Mononuclear cell (primary cell): ENCODE measurements around the gene ZNF500. TPM values are rescaled to one million over a fixed set of nuclear protein-coding genes. Genes with fewer than 3 reads are reported as not detected.

Source experiments
- H3K27me3 ChIP-seq: 2 replicates; pipeline ENCODE4 v1.6.0; 2011; ENCODE audit warnings: low read length, control low read depth; ENCODE audit not compliant: insufficient read depth
- H3K4me1 ChIP-seq: 2 replicates; pipeline ENCODE4 v1.5.1; 2011; ENCODE audit warnings: mild to moderate bottlenecking, low read length, control low read depth; ENCODE audit not compliant: insufficient read depth
- H3K4me3 ChIP-seq: 2 replicates; pipeline ENCODE4 v1.5.1; 2011; ENCODE audit warnings: mild to moderate bottlenecking, low read length, moderate library complexity
- H3K9me3 ChIP-seq: 2 replicates; pipeline ENCODE4 v1.5.1; 2011; ENCODE audit warnings: low read depth, mild to moderate bottlenecking, control low read depth, low read length
- total RNA-seq: library from RNA; depleted of rRNA; stranded (reverse); fragments of >200 nt; gene quantifications from one replicate; pipeline ENCODE4 v1.2.3, GENCODE V29; 2012

The ZNF500 gene
- total RNA-seq, 1 donor = 7.7 TPM

DNA sequence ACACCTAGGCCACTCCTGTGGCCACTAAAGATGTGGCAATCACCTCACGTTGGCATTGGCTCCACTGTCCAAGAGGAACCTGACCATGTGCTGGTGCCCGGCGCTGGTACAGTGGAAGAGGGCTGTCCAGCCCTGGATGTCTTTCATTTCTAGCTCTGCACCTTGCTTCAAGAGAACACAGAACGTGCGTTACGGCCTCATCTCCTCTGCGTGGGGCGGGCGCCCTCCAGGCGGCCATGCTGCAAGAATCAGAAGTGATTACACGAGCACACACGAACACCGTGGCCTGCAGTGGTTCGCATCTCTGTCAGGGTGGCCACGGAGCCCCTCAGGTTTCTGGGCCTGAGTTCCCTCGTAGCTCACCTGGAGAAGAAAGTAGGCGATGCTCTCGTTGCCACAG is 40.3 kb downstream of the ZNF500 start:
- H3K4me1 ChIP-seq = no peaks in the 10 kb centered on the region
- no peaks in the 10 kb centered on the region for H3K27me3 ChIP-seq
- H3K9me3 ChIP-seq = no peaks in the 10 kb centered on the region
- H3K4me3 ChIP-seq = no peak overlapping the region

DNA sequence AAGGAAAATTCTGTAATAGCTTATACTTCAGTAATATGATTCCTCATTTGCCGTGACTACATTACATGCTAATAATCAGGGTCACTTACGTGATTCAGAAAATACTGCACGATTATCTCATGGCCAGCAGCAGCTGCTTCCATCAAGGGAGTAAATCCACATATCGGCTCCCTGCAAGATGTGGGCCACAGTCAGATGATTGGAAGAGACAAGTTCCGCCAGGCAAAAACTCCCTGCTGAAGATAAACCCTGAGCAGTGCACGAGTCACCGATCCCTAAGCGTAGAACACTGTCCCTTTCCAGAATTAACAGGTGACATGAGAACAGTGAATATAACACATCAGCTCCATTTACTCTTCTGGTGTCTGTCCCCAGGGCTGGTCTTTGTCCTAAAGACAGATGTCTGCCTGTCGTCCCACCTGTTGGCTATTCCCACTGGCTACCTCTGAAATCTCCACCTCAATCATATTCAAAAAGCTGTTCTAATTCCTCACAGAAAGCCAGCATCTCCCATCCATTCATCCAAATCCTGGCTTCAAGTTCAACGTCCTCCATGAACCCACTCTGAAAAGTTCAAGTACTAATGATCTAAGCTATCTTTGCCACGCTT is 42.2 kb downstream of the ZNF500 start:
- Histone ChIP-seq H3K4me1 (no peaks in the 10 kb centered on the region), H3K4me3 (no peak overlapping the region), H3K27me3 (no peaks in the 10 kb centered on the region), H3K9me3 (no peaks in the 10 kb centered on the region)

DNA sequence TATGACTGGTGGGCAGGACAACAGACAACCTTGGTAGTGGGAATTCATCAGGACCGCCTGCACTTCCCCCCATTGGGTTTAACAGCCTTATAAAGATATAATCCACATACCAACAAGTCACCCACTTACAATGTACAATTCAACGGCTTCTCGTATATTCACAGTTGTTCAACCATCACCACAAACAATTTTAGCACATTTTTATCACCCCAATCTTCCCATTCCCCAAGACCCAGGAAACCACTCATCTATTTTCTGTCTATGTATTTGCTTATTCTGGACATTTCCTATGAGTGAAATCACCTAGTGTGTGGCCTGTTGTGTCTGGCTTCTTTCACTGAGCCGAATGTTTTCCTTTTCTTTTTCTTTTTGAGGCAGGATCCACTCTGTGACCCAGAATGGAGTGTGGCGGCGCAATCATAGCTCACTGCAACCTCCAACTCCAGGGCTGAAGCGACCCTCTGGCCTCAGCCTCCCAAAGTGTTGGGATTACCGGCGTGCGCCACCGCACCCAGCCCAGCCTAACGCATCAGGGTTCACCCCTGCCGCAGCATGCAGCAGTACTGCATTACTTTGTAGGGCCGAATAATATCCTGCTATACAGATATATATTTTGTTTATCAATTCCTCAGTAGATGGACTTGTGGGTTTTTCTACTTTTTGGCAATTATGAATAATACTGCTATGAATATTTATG is 43.7 kb downstream of the ZNF500 start:
- Histone ChIP-seq H3K27me3 (no peaks in the 10 kb centered on the region), H3K4me1 (no peaks in the 10 kb centered on the region), H3K4me3 (no peak overlapping the region), H3K9me3 (no peaks in the 10 kb centered on the region)

DNA sequence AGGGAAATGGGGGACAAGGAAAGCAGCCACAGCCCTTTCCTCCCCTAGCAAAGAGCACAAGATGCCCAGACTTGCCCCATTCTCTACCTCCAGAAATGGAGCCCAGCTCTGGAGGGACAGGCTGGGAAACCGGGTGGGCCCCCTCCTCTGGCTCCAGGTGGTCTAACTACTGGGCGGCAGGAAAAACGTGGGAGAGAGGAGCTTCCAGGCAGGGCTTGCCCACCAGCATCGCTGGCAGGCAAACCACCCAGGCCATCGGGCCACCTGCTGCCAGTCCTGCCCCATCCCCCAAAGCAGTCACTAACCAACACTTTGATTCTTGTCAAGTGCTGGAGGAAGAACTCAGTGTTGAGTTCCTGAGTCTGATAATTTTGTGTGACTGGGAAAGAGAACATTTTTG is 48.5 kb downstream of the ZNF500 start:
- H3K4me1 ChIP-seq = no peaks in the 10 kb centered on the region
- no peaks in the 10 kb centered on the region for H3K9me3 ChIP-seq
- no peaks in the 10 kb centered on the region for H3K27me3 ChIP-seq
- H3K4me3 ChIP-seq = no peak overlapping the region

DNA sequence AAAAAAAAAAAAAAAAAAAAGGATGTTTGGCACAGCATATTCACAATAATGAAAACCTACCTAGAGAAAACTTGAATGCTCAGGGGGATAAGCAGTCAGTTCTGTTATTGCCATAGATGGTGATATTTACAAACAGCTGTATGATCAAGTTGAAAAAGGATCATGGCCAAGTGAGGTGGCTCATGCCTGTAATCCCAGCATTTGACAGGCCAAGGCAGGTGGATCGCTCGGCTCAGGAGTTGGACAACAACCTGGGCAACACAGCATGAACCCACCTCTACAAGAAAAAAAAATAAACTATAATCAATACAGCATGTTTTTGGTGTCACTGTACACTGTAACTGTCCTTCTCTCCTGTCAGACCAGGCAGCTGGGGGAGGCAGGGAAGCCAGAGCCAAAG is 52.0 kb downstream of the ZNF500 start:
- no peaks in the 10 kb centered on the region for H3K27me3 ChIP-seq
- no peaks in the 10 kb centered on the region for H3K4me1 ChIP-seq
- no peaks in the 10 kb centered on the region for H3K9me3 ChIP-seq
- H3K4me3 ChIP-seq = no peak overlapping the region

DNA sequence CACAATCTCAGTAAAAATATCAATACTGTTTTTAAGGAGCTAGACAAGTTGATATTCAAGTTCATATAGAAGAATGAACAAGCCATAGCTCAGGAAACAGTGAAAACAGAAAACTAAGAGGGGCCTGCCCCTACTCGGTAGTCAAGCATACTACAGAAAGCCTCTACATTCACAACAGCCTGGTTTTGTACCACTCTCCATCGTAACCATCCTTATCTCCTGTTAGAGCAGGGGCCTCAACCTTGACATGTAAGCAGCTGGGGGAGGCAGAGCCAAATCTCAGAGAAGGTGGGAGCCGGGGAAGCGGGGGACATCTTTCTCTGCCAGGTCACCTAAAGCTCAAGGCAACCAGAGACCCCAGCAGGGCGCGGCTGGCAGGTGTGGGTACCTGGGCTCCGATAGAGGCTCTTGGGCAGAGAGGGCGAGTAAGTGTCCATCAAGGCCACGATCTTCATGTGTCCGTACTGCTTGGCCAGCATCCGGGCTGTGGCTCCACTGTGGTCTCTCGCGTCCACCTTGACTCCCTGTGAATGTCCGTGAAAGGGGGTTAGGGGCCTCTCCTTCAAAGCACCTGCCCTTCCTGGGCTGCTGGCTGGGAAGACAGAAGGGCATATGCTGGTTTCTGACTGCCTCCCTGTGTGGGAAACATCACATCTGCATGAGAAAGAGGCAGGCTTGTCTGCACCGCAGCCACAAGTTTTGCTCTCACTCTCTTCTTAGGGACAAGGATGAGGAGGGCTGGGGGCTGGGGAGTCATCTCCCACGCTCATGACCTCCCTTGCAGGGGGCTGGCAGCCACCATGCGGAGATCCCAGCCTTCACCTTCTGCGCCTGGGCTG is 53.1 kb downstream of the ZNF500 start:
- Histone ChIP-seq H3K9me3 (no peaks in the 10 kb centered on the region), H3K27me3 (no peaks in the 10 kb centered on the region), H3K4me3 (no peak overlapping the region), H3K4me1 (no peaks in the 10 kb centered on the region)

DNA sequence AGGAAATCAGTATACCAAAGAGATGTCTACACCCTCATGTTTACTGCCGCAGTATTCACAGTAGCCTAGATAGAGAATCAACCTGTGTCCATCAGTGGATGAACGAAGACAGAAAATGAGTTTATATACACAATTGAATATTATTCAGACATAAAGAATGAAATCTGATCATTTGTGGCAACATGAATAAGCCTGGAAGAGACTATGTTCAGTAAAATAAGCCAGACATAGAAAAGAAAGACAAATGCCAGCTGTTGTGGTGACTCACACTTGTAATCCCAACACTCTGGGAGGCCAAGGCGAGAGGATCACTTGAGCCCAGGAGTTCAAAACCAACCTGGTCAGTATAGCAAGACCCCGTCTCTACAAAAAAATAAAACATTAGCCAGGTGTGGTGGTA is 57.5 kb downstream of the ZNF500 start:
- no peak overlapping the region for H3K4me3 ChIP-seq
- H3K4me1 ChIP-seq = no peaks in the 10 kb centered on the region
- H3K9me3 ChIP-seq = no peaks in the 10 kb centered on the region
- no peaks in the 10 kb centered on the region for H3K27me3 ChIP-seq

DNA sequence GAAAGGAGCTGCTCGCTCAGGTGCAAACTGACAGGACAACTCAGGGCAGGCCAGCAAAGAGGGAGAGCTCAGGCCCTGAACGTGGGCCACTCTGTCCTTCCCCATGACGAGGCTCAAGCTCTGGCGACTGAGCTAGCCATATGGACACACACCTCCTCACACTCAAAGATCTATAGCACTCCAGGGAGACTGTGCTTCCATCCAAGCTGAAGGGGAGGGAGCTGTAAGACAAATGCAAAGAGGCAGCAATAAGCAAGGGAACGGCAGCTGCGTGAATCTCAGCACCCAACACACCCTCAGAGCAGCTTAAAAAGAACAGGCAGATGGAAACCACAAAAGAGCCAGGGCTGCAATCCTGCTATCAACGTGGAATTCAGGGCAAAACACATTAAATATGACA is 60.1 kb downstream of the ZNF500 start:
- Histone ChIP-seq H3K4me1 (no peaks in the 10 kb centered on the region), H3K4me3 (no peak overlapping the region), H3K27me3 (no peaks in the 10 kb centered on the region), H3K9me3 (no peaks in the 10 kb centered on the region)

DNA sequence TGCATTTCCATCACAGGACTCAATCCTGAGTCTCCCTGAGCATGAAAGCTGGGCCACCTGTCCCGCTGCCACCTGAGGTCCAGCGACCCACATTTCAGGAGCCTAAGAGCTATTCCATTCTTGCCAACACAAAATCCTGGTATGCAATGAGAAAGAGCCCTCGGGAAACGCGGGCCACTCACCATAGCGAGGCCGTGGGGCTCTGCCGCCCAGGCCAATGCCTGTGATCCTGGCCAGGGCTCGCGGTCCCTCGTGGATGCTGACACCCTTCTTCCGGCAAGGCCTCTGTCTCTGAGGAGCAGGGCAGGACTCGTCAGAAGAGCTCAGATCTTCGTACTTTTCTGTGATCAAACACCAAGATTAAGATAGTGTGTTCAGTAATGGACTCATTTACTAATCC is 62.0 kb downstream of the ZNF500 start:
- Histone ChIP-seq H3K4me3 (no peak overlapping the region), H3K4me1 (no peaks in the 10 kb centered on the region), H3K9me3 (no peaks in the 10 kb centered on the region), H3K27me3 (no peaks in the 10 kb centered on the region)

DNA sequence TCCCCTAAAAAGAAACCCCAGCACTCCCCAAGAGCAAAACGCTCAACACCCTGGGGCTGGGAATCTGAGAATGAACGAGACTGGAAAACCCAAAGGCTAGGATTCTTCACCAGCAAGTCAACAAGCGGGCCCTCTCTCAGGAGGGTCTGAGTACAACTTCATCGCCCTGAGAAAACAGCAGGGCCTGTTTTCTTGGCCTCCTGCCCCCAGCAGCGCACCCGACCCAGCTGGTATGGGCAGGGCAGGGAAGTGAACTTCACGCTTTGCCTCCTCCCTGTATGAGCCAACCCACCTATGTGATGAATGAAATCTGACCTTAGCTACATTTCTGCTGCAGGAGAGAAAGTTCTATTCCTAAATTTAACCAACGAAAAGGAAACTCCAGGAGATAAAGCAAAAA is 62.5 kb downstream of the ZNF500 start:
- H3K27me3 ChIP-seq = no peaks in the 10 kb centered on the region
- H3K4me1 ChIP-seq = no peaks in the 10 kb centered on the region
- H3K9me3 ChIP-seq = no peaks in the 10 kb centered on the region
- no peak overlapping the region for H3K4me3 ChIP-seq

DNA sequence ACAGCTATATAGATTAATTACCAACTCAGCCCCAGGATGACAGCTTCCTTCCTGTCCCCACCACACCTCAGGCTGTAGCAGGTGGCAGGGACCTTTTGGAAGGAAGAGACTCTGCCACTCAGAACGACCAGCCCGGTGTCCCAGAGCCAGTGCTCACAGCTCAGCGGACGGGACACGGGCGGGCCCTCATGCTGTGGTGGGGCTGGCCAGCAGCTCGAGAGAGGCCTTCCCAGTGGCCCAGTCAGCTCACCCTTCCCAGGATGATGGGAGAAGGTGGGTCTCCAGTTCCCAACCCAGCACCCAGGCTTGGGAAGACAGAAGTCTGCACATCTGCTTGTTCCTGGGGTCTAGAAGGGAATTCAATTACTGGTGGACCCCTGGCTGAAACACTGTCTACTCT is 63.1 kb downstream of the ZNF500 start:
- no peaks in the 10 kb centered on the region for H3K9me3 ChIP-seq
- H3K4me1 ChIP-seq = no peaks in the 10 kb centered on the region
- H3K27me3 ChIP-seq = no peaks in the 10 kb centered on the region

DNA sequence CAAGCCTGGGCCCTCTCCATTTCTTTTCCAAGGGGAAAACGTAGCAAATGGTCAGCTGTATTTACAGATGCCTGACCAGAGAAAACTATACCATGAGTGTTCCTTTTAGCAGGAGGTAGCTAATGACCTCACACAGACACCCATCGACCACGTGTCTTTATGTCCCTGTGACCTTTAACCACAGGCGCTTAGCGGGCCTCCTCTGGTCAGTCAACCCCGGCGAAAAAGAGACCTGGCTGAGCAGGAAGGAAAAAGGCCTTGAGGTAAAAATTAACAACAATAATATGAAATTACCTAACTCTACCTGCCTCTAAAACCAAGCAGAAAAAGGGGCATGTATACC is 64.5 kb downstream of the ZNF500 start:
- H3K9me3 ChIP-seq = no peaks in the 10 kb centered on the region
- H3K27me3 ChIP-seq = no peaks in the 10 kb centered on the region
- H3K4me1 ChIP-seq = no peaks in the 10 kb centered on the region
- H3K4me3 ChIP-seq = no peak overlapping the region

More for the DNA sequence above, 63.1 kb downstream of the ZNF500 start:
- no peak overlapping the region for H3K4me3 ChIP-seq

DNA sequence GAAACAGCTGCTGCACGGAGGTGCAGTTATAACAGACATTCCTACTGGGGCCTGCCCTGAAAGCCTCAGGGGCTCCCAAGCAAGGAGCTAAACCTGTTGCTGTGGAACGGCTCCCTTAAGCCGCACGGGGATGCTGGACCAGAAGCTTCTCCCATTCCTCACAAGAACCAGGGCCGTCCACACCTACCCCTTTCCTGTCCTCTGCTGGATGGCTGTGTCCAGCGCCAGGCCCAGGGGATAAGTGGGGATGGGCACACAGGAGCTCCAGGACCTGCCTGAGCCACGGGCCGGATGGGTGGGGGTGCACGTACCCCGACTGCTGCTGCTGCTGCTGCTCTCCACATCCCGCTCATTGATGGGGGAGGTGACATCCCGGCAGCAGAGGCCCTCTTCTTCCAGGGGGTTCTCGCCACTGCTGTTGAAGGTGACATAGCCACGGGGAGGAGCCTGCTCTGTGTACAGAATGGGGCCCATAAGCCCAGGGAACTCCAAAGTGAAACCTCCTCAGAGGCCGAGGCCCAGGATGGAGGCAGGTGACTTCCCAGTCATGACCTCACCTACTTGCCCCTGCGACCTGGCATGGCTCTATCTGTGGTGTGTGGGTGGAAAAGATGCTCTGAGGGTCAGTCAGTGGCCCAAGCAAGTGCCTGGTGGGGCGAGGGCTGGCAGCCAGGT is 65.0 kb downstream of the ZNF500 start:
- H3K4me3 ChIP-seq = no peak overlapping the region

DNA sequence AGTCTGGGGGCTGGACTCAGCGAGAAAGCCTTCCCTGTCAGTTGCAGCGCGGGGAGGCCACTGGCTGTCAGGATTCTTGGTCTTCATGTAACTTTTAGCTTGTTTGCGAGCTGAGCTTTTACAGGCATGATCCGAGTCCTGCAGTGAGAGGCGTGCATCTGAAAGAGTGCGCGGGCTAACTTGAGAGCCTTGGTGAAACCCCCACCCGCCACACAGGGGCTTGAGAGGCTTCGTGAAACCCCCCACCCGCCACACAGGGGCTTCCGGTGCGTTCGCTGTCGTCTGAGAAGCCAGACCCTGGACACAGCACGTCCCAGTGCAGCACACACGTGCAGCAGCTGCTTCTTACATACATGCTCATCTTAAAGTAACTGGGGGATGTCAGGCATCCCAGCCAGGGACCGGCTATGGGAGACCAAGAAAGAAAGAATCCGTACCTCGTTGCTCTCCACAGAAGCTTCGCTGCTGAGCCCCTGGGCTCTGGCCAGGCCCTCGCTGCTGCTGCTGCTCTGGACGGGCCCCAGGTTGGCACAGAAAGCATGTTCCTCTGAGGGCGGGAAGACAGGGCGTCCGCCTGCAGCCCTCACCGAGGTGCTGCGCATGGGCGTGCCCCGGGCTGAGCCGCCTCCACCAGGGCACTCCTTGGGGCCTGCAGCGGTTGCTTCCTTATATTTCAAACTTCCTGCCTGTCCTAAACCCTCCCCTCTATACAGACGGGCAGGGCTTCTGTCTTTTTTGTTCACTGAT is 65.8 kb downstream of the ZNF500 start:
- no peaks in the 10 kb centered on the region for H3K27me3 ChIP-seq
- H3K4me3 ChIP-seq = no peak overlapping the region
- H3K9me3 ChIP-seq = no peaks in the 10 kb centered on the region
- no peaks in the 10 kb centered on the region for H3K4me1 ChIP-seq

More for the DNA sequence above, 65.0 kb downstream of the ZNF500 start:
- H3K27me3 ChIP-seq = no peaks in the 10 kb centered on the region
- H3K9me3 ChIP-seq = no peaks in the 10 kb centered on the region
- H3K4me1 ChIP-seq = no peaks in the 10 kb centered on the region
